ENCODE results near the gene MTERF2.
"Not testable (repeated sequence)": the region's sequence is repeated elsewhere in the genome, so short reads cannot be mapped to it uniquely, and the experiment has no call there.

The MTERF2 gene

GRCh38 chr12:106986625-106987389, at the start of gene MTERF2:
Gene MTERF2 (minus strand): TSS chr12:106987146. CDS start chr12:106978714, 8,432 bp downstream.
- DNase-seq: peak; percentile 80

DNA sequence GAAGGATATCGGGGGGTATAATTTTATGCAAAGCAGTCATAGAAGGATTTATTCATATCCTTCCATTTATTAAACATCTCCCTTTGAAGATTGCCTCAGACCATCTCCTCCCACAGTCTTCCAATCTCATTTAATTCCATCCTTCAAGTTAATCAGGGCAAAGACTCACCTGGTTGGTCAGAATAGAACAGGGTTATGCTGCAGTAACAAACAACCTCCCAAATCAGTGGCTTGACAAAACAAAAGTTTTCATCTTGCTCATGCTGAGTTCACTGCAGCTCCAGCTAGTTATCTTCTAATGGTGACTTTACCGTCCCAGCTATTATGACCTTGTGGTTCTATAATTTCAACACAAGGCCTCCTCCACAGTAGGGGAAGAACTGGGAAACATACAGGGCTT, 48.8 kb upstream of the MTERF2 start:
- DNase-seq: no peak

DNA sequence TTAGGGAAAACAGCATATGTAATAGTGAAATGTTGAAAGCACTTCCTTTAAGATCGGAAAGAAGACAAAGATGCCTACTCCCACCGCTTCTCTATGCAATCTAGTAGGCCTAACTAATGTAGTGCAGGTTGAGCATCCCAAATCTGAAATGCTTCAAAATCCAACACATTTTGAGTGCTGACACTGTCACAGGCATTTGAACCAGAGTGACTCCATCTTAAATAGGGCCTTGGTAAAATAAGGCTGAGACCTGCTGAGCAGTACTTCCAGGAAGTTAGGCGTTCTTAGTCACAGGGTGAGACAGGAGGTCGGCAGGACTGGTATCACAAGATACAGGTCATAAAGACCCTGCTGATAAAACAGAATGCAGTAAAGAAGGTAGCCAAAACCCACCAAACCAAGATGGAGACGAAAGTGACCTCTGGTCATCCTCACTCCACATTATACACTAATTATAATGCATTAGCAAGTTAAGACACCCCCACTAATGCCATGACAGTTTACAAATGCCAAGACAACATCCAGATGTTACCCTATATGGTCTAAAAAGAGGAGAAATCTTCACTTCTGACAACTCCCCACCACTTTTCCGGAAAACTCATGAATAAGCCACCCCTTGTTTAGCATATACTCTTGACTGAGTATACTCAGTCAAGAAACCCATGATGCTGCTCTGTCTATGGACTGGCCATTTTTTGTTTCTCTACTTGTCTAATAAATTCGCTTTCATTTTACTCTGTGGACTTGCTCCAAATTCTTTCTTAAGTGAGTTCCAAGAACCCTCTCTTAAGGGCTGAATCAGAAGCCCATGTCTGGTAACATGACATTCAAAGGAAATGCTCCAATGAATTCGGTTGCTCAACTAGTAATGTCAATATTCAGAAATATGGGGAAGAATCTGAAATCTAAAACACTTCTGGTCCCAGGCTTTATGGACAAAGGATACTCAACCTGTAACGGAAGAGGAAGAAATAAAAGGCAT, 47.1 kb upstream of the MTERF2 start:
- no peak for DNase-seq

DNA sequence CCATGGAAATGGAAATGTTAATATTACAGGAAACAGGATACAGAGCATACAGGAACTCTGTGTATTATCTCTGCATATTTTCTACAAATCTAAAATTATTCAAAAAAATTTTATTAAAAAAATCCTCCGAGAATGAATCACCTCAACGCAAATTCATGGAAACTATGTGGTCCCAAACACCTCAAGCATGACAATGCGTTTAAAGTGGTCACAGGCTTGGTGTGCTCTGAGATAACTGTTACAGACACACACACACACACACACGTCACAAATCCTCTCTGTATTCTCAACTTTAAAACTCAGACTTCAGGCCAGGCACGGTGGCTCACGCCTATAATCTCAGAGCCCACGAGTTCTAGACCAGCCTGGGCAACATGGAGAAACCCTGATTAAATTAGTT, 45.3 kb upstream of the MTERF2 start:
- DNase-seq: no peak

DNA sequence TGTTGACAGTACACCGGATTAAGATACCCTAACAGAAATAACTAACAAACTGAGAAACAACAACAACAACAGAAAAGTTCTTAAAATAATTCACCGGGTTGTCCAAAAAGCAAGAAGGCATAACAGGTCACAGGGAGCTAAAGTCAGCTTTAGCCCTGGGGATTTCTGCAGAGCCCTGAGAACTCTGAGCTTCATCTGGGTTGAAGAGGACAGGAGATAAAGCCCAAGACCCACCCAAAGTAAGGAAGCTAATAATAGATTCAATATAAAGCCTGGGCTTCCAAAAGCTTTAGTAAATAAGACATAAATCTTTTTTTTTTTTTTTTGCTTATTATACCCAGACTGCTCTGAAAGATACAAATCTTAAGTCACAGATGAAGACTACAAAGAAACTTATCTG, 44.1 kb upstream of the MTERF2 start:
- DNase-seq: no peak

GRCh38 chr12:107029081-107029480, 42.1 kb upstream of the MTERF2 start:
- DNase-seq: no peak

DNA sequence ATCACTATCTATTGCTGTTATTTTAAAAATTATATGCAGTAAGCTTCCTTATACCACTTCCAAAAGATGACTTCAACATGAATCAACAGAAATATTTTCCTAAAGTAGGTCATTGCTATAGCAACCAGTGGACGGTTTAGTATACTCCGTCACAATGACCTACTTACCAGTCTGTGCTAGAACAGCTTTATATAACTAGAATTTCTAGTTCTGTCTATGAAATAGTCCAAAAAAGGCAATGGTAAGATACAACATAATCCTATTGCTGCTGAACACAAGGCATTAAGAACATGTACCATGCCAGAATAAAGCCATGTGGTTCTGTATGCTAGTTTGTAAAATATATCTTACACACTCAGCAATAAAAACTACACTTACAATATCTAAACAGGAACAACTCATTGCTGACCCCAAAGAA, 40.7 kb upstream of the MTERF2 start:
- no peak for DNase-seq

DNA sequence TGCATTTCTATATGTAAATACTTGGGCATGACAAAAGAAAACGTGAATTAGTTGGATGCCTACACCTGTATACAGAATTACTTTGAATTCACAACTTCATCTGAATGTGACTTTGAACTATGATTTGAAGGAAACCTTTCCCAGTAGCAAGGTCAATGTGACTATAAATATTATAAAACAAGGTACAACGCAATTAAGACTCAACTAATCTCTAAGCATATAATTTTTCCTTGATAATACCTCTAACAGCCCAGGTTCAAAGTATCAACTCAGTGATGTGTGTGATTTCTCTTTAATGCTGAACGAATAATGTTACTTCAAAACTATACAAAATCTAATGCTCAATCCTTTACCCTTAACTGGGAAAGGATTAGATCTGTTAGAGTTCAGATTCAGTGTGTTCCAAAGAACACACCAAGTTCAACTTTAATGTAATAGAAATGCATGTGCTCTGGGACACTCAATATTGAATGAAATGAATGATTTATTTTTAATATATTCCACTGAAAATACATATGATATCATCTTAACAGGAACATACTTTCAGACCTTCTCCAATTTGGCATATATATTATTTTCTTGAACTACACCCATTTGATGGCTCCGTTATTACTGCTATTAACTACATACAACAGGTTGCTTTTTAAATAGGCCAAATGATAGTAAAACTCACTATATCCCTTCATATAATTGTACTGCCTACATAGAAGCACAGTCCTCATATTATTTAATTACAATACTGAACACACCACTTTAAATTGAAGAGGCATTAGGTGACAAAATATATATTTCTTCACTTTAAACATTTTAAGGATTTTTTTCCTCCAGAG, 40.1 kb upstream of the MTERF2 start:
- no peak for DNase-seq

DNA sequence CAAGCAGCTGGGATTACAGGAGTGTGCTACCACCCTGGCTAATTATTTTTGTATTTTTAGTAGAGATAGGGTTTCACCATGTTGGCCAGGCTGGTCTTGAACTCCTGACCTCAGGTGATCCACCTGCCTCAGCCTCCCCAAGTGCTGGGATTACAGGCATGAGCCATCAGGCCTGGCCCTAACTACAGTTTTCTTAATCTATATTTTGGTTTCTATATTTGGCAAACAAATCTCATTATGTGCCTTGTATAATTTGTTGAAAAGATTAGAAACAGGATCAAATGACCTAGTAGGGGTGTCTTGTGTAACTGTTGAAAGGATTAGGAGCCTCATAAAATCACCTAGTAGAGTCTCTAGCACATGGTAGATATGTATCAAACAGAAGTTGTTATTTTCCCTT, 39.4 kb upstream of the MTERF2 start:
- not testable (repeated sequence) for DNase-seq

GRCh38 chr12:107025671-107026070, 38.7 kb upstream of the MTERF2 start:
- no peak for DNase-seq

DNA sequence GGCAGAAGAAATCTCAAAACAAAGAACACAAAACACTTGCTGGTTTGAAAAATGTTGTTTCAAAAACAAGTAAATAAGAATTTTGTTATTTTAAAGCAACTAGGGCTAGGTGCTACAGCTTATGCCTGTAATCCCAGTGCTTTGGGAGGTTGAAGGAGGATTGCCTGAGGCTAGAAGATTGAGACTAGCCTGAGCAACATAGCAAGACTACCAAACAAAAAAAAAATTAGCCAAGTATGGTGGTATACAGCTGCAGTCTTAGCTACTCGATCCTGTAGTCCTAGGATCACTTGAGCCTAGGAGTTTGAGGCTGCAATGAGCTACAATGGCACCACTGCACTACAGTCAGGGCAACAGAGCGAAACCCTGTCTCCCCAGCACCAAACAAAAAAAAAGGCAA, 32.6 kb upstream of the MTERF2 start:
- no peak for DNase-seq

- no peak for DNase-seq
Observed at GRCh38 chr12:107017042-107017441, 30.1 kb upstream of the MTERF2 start.

GRCh38 chr12:107014055-107014454, 27.1 kb upstream of the MTERF2 start:
- DNase-seq: no peak

DNA sequence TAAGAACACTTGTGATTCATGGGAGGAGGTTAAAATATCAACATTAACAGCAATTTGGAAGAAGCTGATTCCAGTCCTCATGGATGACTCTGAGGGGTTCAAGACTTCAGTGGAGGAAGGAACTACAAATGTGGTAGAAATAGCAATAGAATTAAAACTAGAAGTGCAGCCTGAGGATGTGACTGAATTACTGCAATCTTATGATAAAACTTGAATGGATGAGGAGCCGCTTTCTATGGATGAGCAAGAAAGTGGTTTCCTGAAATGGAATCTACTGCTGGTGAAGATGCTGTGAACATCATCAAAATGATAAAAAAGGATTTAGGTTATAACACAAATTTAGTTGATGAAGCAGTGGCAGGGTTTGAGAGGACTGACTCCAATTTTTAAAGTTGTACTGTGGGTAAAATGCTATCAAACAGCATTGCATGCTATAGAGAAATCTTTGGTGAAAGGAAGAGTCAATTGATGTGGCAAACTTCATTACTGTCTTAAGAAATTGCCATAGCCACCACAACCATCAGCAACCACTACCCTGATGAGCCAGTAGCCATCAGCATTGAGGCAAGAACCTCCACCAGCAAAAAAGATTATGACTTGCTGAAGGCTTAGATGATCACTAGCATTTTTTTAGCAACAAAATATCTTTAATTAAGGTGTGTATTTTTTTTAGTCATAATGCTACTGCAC, 25.9 kb upstream of the MTERF2 start:
- DNase-seq: no peak

- no peak for DNase-seq
Observed at GRCh38 chr12:107011519-107011918, 24.6 kb upstream of the MTERF2 start.

GRCh38 chr12:107007411-107007810, 20.5 kb upstream of the MTERF2 start:
- DNase-seq: no peak

DNA sequence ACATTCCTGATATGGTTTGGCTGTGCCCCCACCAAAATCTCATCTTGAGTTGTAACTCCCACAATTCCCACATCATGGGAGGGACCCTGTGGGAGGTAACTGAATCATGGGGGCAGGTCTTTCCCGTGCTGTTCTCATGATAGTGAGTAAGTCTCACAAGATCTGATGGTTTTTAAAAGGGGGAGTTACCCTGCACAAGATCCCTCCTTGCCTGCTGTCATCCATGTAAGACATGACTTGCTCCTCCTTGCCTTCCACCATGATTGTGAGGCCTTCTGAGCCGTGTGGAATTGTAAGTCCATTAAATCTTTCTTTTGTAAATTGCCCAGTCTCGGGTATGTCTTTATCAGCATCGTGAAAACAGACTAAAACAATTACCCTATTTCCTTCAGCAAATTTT, 15.7 kb upstream of the MTERF2 start:
- not testable (repeated sequence) for DNase-seq

DNA sequence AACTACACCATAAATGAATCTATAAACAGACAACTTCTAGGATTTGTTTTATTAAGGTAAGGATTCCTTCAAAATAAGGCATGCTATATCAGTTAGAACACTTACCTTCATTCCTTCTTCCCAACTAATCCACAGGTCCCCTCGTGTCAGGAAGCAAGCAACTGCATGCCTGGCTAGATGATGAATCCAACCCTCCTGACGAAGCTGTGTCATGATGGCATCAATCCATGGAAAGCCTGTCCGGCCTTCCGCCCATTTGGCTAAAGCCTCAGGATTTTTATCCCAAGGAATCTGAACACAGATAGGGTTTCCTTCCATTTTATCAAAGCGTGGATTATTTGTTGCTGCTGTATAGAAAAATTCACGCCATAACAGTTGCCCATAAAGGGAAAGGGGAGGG, 12.5 kb upstream of the MTERF2 start:
- no peak for DNase-seq

DNA sequence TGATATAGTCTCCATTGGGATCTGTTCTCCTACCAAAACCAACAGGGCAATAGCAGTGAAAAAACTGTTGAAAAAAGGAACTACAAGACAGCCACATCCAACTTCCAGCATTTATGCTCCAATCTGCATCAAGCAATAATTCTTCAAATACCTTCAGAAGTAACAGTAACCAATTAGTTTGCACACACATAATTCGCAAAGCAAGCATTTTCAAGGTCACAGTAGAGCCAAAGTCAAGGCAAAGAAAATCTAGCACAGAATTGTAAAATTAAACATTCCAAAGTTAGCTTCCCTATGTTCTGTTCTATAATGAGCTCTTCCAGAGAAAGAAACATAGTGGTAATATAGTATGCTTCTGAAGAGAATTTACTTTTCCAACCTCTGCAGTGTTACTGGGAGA, 11.0 kb upstream of the MTERF2 start:
- no peak for DNase-seq

DNA sequence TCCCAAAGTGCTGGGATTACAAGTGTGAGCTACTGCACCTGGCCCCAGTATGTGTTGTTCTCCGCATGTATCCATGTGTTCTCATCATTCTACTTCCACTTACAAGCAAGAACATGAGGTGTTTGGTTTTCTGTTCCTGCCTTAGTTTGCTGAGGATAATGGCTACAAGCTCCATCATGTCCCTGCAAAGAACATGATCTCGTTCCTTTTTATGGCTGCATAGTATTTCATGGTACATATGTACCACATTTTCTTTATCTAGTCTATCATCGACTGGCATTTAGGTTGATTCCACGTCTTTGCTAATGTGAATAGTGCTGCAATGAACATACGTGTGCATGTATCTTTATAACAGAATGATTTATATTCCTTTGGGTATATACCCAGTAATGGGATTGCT, 9.2 kb upstream of the MTERF2 start:
- DNase-seq: not testable (repeated sequence)

DNA sequence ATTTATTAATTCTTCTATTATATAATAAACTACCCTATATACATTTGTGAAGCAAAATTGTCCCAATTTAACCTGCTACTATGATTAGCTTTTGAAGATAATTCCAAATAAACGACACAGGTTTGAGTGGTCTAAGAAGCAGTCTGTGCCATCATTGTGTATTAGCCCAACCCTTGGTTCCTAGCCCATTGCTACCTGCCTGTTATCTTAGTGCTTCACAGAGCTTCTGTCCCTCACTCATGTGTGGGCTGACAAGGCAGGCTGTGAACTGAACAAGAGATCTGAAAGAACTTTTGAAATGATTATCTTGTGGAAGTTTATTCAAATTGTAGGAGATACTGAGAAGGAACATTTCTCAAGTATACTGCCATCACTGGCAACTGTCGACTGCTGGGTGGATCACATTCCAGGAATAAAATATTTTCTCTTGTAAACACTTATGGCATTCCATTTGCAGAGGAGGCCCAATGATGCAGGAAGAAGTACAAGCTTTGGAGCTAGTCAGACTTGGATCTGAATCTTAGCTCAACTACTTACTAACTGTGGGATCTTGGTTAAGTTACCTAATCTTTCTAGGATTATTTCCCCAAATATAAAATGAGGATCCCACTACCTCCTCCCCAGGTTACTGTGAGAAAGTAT, 7.8 kb upstream of the MTERF2 start:
- no peak for DNase-seq

DNA sequence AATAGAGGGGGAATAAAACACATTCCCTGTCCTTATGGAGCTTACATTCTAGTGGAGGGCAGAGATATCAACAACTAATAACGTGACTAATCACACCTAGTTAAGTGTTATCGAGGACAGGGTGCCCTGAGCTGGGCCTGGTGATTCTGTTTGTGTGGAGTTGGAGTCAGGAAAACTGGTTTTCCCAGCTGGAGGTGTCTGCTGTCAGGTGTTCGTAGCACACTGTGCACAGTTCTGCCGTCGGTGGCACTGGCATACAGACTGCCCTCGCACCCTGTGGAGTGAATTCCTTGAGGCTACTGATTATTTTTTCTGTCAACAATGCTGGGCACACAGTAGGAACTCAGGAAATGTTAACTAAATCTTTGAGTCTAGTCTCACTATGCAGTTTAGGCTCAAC, 900 bp upstream of the MTERF2 start:
- DNase-seq: no peak

All from KG1 (cell line).